A549 (cell line): ENCODE data around the gene LAMTOR5.
"Not testable (repeated sequence)": the region's sequence is repeated elsewhere in the genome, so short reads cannot be mapped to it uniquely, and the experiment has no call there.

Experiments
- BHLHE40 ChIP-seq: IDR thresholded peaks from 2 replicates; pipeline ENCODE4 v1.6.1; 2012; ENCODE audit warnings: low read depth, low read length, inconsistent platforms
- NR3C1 ChIP-seq: fragments of >200 bp; sonication (Bioruptor Twin); formaldehyde crosslinking; IDR thresholded peaks from 3 replicates; pipeline ENCODE4 v1.6.1; 2017
- SMC3 ChIP-seq: fragments of >200 bp; sonication (Bioruptor Twin); formaldehyde crosslinking; IDR thresholded peaks from 3 replicates; pipeline ENCODE4 v1.6.1; 2018; ENCODE audit warnings: inconsistent platforms
- TP53 ChIP-seq: fragments of 250-450 bp; sonication (Bioruptor Pico); IDR thresholded peaks from 2 replicates; pipeline ENCODE4 v1.5.0; 2021; ENCODE audit warnings: mild to moderate bottlenecking, moderate library complexity
- ZSCAN20 ChIP-seq: fragments of 250-450 bp; sonication (Bioruptor Pico); IDR thresholded peaks from 2 replicates; pipeline ENCODE4 v1.8.0; 2022; ENCODE audit warnings: mild to moderate bottlenecking, moderate library complexity
- TF ChIP-seq, protein P1 (sequence below): fragments of >200 bp; sonication (Bioruptor Twin); formaldehyde crosslinking; IDR thresholded peaks from 3 replicates; pipeline ENCODE4 v1.5.1; 2016

DNA sequence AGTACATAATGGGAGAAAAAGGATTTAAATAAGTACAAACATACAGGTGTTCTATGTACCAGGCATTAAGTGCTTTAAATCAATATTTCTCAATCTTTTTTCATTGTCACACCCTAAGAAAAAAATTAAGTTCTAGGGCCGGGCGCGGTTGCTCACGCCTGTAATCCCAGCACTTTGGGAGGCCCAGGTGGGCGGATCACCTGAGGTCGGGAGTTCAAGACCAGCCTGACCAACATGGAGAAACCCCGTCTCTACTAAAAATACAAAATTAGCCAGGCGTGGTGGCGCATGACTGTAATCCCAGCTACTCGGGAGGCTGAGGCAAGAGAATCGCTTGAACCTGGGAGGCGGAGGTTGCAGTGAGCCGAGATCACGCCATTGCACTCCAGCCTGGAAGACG is 1.1 kb downstream of the LAMTOR5 start:
- TF ChIP-seq ZSCAN20 (CRISPR knock-in tag); TP53 (CRISPR knock-in tag); SMC3; BHLHE40; NR3C1: not testable (repeated sequence)
- TF ChIP-seq, protein P1, sequence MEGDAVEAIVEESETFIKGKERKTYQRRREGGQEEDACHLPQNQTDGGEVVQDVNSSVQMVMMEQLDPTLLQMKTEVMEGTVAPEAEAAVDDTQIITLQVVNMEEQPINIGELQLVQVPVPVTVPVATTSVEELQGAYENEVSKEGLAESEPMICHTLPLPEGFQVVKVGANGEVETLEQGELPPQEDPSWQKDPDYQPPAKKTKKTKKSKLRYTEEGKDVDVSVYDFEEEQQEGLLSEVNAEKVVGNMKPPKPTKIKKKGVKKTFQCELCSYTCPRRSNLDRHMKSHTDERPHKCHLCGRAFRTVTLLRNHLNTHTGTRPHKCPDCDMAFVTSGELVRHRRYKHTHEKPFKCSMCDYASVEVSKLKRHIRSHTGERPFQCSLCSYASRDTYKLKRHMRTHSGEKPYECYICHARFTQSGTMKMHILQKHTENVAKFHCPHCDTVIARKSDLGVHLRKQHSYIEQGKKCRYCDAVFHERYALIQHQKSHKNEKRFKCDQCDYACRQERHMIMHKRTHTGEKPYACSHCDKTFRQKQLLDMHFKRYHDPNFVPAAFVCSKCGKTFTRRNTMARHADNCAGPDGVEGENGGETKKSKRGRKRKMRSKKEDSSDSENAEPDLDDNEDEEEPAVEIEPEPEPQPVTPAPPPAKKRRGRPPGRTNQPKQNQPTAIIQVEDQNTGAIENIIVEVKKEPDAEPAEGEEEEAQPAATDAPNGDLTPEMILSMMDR, result not testable (repeated sequence)
